ENCODE data around the gene ACR.

- TF ChIP-seq, protein P1, sequence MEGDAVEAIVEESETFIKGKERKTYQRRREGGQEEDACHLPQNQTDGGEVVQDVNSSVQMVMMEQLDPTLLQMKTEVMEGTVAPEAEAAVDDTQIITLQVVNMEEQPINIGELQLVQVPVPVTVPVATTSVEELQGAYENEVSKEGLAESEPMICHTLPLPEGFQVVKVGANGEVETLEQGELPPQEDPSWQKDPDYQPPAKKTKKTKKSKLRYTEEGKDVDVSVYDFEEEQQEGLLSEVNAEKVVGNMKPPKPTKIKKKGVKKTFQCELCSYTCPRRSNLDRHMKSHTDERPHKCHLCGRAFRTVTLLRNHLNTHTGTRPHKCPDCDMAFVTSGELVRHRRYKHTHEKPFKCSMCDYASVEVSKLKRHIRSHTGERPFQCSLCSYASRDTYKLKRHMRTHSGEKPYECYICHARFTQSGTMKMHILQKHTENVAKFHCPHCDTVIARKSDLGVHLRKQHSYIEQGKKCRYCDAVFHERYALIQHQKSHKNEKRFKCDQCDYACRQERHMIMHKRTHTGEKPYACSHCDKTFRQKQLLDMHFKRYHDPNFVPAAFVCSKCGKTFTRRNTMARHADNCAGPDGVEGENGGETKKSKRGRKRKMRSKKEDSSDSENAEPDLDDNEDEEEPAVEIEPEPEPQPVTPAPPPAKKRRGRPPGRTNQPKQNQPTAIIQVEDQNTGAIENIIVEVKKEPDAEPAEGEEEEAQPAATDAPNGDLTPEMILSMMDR (conservative IDR thresholded peaks at IDR 0.05; ENCODE audit: low read depth, low read length): no peak
- TF ChIP-seq EZH2 (IDR thresholded peaks at IDR 0.05; ENCODE audit: borderline replicate concordance, low read depth, low read length, poor library complexity, severe bottlenecking): no peak
Measured at GRCh38 chr22:50715250-50715649, 22.8 kb upstream of the ACR start.
